SK-N-SH treated with all-trans-retinoic acid at 6 μM for 48 hours (cell line): Measurements from ENCODE around the gene OR6B2.

Experiments used
- ATAC-seq: fragments of 200-7000 bp; cut with Tn5 transposase; 3 replicates; pipeline ENCODE4 v1.9.1; 2020; ENCODE audit warnings: mild to moderate bottlenecking, moderate library complexity
- ARNTL ChIP-seq: fragments of 450-650 bp; formaldehyde crosslinking; IDR thresholded peaks from 2 replicates; pipeline ENCODE4 v1.5.0; 2020; ENCODE audit warnings: low read depth, mild to moderate bottlenecking, moderate library complexity, borderline replicate concordance
- BACH2 ChIP-seq: fragments of 250-450 bp; sonication (Bioruptor Pico); IDR thresholded peaks from 2 replicates; pipeline ENCODE4 v1.9.0; 2021; ENCODE audit warnings: mild to moderate bottlenecking, borderline replicate concordance
- CREB5 ChIP-seq: fragments of 250-450 bp; sonication (Bioruptor Pico); IDR thresholded peaks from 2 replicates; pipeline ENCODE4 v1.5.1; 2020; ENCODE audit warnings: low read depth, mild to moderate bottlenecking, moderate library complexity
- CSDC2 ChIP-seq: fragments of 250-450 bp; sonication (Bioruptor Pico); IDR thresholded peaks from 2 replicates; pipeline ENCODE4 v1.5.0; 2020; ENCODE audit warnings: mild to moderate bottlenecking, moderate library complexity
- ESRRG ChIP-seq: fragments of 250-450 bp; sonication (Bioruptor Pico); IDR thresholded peaks from 2 replicates; pipeline ENCODE4 v1.6.1; 2021; ENCODE audit warnings: mild to moderate bottlenecking
- ISL1 ChIP-seq: fragments of 250-450 bp; sonication (Bioruptor Pico); IDR thresholded peaks from 2 replicates; pipeline ENCODE4 v2.1.2; 2022; ENCODE audit warnings: mild to moderate bottlenecking, moderate library complexity
- OSR1 ChIP-seq: fragments of 250-450 bp; sonication (Bioruptor Pico); IDR thresholded peaks from 2 replicates; pipeline ENCODE4 v1.8.0; 2022; ENCODE audit warnings: moderate library complexity, mild to moderate bottlenecking, inconsistent platforms
- POU6F1 ChIP-seq: fragments of 250-450 bp; sonication (Bioruptor Pico); IDR thresholded peaks from 2 replicates; pipeline ENCODE4 v1.8.0; 2021; ENCODE audit warnings: low read depth, mild to moderate bottlenecking, moderate library complexity, borderline replicate concordance
- PPARA ChIP-seq: fragments of 250-450 bp; sonication (Bioruptor Pico); IDR thresholded peaks from 2 replicates; pipeline ENCODE4 v1.5.0; 2020; ENCODE audit warnings: mild to moderate bottlenecking, borderline replicate concordance
- RARB ChIP-seq: fragments of 250-450 bp; sonication (Bioruptor Pico); IDR thresholded peaks from 2 replicates; pipeline ENCODE4 v1.8.0; 2021; ENCODE audit warnings: mild to moderate bottlenecking, moderate library complexity
- SNAI2 ChIP-seq: fragments of 250-450 bp; sonication (Bioruptor Pico); IDR thresholded peaks from 2 replicates; pipeline ENCODE4 v1.5.0; 2020; ENCODE audit warnings: mild to moderate bottlenecking, moderate library complexity
- TCF4 ChIP-seq: fragments of 250-450 bp; sonication (Bioruptor Pico); IDR thresholded peaks from 2 replicates; pipeline ENCODE4 v1.8.0; 2021; ENCODE audit warnings: mild to moderate bottlenecking, moderate library complexity, borderline replicate concordance
- TOX ChIP-seq: fragments of 250-450 bp; sonication (Bioruptor Pico); IDR thresholded peaks from 2 replicates; pipeline ENCODE4 v1.8.0; 2021; ENCODE audit warnings: mild to moderate bottlenecking, moderate library complexity, borderline replicate concordance
- ZFP3 ChIP-seq: fragments of 250-450 bp; sonication (Bioruptor Pico); IDR thresholded peaks from 2 replicates; pipeline ENCODE4 v1.5.0; 2020; ENCODE audit warnings: mild to moderate bottlenecking, moderate library complexity
- ZFP30 ChIP-seq: fragments of 450-650 bp; formaldehyde crosslinking; IDR thresholded peaks from 2 replicates; pipeline ENCODE4 v1.5.0; 2022; ENCODE audit warnings: mild to moderate bottlenecking, moderate library complexity
- ZNF565 ChIP-seq: fragments of 450-650 bp; formaldehyde crosslinking; conservative IDR thresholded peaks from 2 replicates; pipeline ENCODE4 v1.5.0; 2020; ENCODE audit warnings: low read depth, mild to moderate bottlenecking, moderate library complexity
- ZNF70 ChIP-seq: fragments of 450-650 bp; formaldehyde crosslinking; IDR thresholded peaks from 2 replicates; pipeline ENCODE4 v1.5.0; 2020; ENCODE audit warnings: mild to moderate bottlenecking, moderate library complexity
- ZNF8 ChIP-seq: fragments of 450-650 bp; formaldehyde crosslinking; IDR thresholded peaks from 2 replicates; pipeline ENCODE4 v1.5.0; 2020; ENCODE audit warnings: mild to moderate bottlenecking, moderate library complexity
- TF ChIP-seq, protein P1 (sequence below): fragments of 250-450 bp; sonication (Bioruptor Pico); IDR thresholded peaks from 2 replicates; pipeline ENCODE4 v1.8.0; 2020; ENCODE audit warnings: mild to moderate bottlenecking, moderate library complexity, borderline replicate concordance
- TF ChIP-seq, protein P2 (sequence below): fragments of 250-450 bp; sonication (Bioruptor Pico); IDR thresholded peaks from 2 replicates; pipeline ENCODE4 v1.5.0; 2020; ENCODE audit warnings: mild to moderate bottlenecking, moderate library complexity

OR6B2 gene

DNA sequence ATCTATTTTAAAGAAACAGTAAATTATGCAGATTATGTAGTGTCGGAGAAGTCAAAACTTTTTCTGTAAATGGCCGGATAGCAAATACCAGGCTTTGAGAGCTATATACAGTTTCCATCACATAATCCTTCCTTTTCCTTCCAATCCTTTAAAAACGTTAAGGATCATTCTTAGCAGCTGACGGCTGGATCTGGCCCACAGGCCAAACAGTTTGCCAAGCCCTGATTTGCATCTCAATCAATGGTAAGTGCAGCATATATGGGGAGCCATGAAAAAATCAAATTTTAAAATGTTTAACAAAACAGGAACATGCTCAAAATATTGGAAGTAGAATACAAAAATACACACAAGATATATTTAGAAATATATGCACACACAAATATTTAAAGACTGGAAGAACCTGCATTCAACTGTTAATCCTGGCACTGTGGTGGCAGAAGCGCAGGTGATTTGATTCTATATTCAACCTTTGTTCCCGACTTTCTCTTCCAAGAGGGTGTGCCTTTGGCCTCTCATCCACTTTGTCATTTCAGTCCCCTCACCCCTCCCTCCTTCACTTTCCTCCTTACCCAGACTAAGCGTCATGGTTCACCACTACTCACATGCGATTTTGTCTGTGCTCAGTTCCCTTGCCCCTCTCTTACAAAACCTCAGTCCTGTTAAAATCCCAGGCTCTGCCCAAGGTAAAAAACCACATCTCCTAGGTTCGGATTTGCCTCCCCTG lies 32.4 kb downstream of the OR6B2 start (continued):
- no peak for TF ChIP-seq CSDC2
- no peak for TF ChIP-seq ZNF565 (CRISPR knock-in tag)
- TF ChIP-seq ISL1 = no peak
- no peak for TF ChIP-seq ZFP30
- no peak for TF ChIP-seq ZFP3 (CRISPR knock-in tag)
- TF ChIP-seq TCF4 (CRISPR knock-in tag) = no peak

GRCh38 chr2:239994086-239994485 lies 36.1 kb downstream of the OR6B2 start:
- no peak for ATAC-seq
- no peak for TF ChIP-seq CREB5
- no peak for TF ChIP-seq ZNF70
- TF ChIP-seq, protein P1, sequence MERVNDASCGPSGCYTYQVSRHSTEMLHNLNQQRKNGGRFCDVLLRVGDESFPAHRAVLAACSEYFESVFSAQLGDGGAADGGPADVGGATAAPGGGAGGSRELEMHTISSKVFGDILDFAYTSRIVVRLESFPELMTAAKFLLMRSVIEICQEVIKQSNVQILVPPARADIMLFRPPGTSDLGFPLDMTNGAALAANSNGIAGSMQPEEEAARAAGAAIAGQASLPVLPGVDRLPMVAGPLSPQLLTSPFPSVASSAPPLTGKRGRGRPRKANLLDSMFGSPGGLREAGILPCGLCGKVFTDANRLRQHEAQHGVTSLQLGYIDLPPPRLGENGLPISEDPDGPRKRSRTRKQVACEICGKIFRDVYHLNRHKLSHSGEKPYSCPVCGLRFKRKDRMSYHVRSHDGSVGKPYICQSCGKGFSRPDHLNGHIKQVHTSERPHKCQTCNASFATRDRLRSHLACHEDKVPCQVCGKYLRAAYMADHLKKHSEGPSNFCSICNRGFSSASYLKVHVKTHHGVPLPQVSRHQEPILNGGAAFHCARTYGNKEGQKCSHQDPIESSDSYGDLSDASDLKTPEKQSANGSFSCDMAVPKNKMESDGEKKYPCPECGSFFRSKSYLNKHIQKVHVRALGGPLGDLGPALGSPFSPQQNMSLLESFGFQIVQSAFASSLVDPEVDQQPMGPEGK (CRISPR knock-in tag) = no peak
- no peak for TF ChIP-seq SNAI2 (CRISPR knock-in tag)
- no peak for TF ChIP-seq CSDC2
- TF ChIP-seq ZFP3 (CRISPR knock-in tag) = no peak
- TF ChIP-seq ARNTL (CRISPR knock-in tag) = no peak
- no peak for TF ChIP-seq TCF4 (CRISPR knock-in tag)
- TF ChIP-seq BACH2 (CRISPR knock-in tag) = no peak
- TF ChIP-seq ZNF565 (CRISPR knock-in tag) = no peak
- no peak for TF ChIP-seq RARB (CRISPR knock-in tag)
- TF ChIP-seq PPARA (CRISPR knock-in tag) = no peak
- TF ChIP-seq, all 23 proteins: peak for 0

- no peak for ATAC-seq
- TF ChIP-seq OSR1 (CRISPR knock-in tag) = no peak
Measured at GRCh38 chr2:239993291-239993690, 36.9 kb downstream of the OR6B2 start.

DNA sequence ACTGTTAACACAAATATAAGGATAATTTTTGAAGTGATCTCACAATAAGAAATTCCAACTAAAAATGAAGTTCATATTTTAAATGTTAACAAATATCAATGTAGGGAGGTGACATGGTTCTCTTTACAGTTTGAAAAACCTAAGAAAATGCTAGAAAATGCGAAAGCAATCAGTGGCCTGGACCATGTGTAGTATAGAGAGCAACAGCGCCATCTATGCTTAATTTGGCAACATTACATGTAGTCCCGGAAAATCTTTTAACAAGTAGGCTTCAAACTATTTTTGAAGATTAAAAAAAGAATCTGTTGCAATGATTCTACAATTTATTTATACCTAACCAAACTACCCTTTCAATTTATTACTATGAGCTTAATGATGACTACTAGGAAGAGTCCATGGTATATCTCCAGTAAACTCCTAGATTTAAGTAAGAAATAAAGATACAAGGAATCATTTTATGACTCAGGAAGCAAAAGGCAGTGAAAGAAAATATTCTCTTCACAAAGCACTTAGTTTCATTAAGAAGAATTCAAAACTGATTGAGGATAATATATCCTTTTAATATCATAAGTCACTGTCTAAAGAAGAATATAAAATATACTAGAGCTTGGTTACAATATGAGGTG lies 38.4 kb downstream of the OR6B2 start:
- ATAC-seq = peak; percentile 82
- TF ChIP-seq ARNTL (CRISPR knock-in tag) (no peak), TOX (CRISPR knock-in tag) (no peak), ZNF565 (CRISPR knock-in tag) (no peak), PPARA (CRISPR knock-in tag) (no peak), ZNF8 (CRISPR knock-in tag) (no peak), BACH2 (CRISPR knock-in tag) (no peak), ZFP30 (no peak), ISL1 (no peak), ZFP3 (CRISPR knock-in tag) (no peak), ESRRG (CRISPR knock-in tag) (no peak), POU6F1 (CRISPR knock-in tag) (no peak)
- TF ChIP-seq, protein P2, sequence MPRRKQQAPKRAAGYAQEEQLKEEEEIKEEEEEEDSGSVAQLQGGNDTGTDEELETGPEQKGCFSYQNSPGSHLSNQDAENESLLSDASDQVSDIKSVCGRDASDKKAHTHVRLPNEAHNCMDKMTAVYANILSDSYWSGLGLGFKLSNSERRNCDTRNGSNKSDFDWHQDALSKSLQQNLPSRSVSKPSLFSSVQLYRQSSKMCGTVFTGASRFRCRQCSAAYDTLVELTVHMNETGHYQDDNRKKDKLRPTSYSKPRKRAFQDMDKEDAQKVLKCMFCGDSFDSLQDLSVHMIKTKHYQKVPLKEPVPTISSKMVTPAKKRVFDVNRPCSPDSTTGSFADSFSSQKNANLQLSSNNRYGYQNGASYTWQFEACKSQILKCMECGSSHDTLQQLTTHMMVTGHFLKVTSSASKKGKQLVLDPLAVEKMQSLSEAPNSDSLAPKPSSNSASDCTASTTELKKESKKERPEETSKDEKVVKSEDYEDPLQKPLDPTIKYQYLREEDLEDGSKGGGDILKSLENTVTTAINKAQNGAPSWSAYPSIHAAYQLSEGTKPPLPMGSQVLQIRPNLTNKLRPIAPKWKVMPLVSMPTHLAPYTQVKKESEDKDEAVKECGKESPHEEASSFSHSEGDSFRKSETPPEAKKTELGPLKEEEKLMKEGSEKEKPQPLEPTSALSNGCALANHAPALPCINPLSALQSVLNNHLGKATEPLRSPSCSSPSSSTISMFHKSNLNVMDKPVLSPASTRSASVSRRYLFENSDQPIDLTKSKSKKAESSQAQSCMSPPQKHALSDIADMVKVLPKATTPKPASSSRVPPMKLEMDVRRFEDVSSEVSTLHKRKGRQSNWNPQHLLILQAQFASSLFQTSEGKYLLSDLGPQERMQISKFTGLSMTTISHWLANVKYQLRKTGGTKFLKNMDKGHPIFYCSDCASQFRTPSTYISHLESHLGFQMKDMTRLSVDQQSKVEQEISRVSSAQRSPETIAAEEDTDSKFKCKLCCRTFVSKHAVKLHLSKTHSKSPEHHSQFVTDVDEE = no peak
- TF ChIP-seq, protein P1 (CRISPR knock-in tag) = no peak
